ENCODE results near the gene CMAS.
"Not testable (repeated sequence)": the region's sequence is repeated elsewhere in the genome, so short reads cannot be mapped to it uniquely, and the experiment has no call there.

Gene CMAS

GRCh38 chr12:22046090-22046967 is at the start of gene CMAS:
CMAS (plus strand) TSS chr12:22046218; CDS start chr12:22046304, 86 bp downstream.
- peak; percentile 88 for DNase-seq

GRCh38 chr12:21998295-21998694 is 47.7 kb upstream of the CMAS start:
- DNase-seq: no peak

DNA sequence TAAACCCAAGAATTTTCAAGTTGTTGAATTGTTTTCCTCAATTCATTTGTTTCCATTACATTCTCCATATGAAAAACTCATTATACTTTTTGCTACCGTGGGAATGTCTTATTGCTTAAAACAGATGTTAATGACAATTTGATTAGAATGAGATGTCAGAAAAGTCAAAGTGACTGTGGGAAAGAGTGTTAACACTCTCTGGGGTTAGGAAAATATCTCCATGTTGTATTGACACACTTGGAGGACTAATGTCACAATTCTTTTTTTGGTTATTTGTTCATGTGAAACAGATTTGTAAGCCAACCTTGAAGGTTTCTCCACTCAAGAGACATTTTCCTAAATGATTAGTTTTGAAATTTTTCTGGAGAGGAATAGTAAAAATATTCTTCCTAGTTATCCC is 47.2 kb upstream of the CMAS start:
- DNase-seq: no peak

DNA sequence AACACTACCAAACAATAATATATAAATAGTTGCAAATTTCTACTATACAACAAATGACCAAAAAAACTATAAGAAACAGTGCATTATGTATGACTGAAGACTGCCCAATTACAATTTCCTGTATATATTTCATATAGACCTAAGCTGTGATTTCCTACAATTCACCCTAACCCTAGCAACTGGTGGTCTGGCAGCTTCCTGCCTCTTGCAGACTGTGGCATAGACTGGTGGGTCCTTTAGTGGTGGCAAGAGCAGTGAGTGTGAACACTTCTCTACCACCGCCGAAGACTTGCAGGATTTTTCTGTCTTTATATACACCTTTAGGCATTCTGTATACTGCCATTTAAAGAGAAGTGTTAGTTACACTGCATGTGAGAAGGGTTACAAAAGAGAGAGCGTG is 43.6 kb upstream of the CMAS start:
- DNase-seq: no peak

- not testable (repeated sequence) for DNase-seq
Observed at GRCh38 chr12:22007794-22008193, 38.2 kb upstream of the CMAS start.

- no peak for DNase-seq
Observed at GRCh38 chr12:22008196-22008595, 37.8 kb upstream of the CMAS start.

GRCh38 chr12:22014041-22014782 is 31.8 kb upstream of the CMAS start:
- no peak for DNase-seq

DNA sequence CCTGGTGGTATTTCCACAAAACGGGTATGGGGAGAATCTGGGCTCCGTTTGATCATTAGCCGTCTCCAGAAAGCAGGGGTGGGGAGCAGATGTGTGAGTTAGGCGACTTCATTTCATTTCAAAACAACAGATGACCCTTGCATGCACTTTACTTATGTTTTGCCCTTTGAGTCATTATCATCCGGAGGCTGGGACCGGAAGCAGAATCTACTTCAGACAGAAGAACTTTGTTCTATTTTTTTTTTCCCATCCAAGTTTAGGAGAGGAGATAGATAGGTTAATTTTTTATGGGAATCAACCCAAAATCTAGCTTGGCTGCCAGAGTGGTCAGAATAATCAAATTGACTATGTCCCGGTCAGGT is 31.3 kb upstream of the CMAS start:
- no peak for DNase-seq

GRCh38 chr12:22016982-22017381 is 29.0 kb upstream of the CMAS start:
- no peak for DNase-seq

GRCh38 chr12:22018860-22019259 is 27.2 kb upstream of the CMAS start:
- no peak for DNase-seq

GRCh38 chr12:22023489-22023888 is 22.5 kb upstream of the CMAS start:
- not testable (repeated sequence) for DNase-seq

- no peak for DNase-seq
Observed at GRCh38 chr12:22029491-22029890, 16.5 kb upstream of the CMAS start.

DNA sequence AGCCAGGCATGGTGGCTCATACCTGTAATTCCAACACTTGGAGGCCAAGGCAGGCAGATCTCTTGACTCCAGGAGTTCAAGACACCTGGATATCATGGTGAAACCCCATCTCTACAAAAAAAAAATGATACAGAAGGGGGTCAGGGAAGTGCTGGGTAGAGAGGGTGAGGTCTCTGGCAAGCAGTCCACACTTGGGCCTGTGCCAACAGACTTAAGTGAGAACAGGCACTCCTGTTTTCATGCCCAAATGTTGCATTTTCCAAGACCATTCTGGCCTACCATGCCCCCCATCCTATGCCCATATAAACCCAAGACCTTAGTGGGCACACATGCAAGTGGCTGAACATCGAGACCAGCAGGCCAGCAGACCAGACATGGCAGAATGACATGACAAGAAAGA is 16.0 kb upstream of the CMAS start:
- no peak for DNase-seq

DNA sequence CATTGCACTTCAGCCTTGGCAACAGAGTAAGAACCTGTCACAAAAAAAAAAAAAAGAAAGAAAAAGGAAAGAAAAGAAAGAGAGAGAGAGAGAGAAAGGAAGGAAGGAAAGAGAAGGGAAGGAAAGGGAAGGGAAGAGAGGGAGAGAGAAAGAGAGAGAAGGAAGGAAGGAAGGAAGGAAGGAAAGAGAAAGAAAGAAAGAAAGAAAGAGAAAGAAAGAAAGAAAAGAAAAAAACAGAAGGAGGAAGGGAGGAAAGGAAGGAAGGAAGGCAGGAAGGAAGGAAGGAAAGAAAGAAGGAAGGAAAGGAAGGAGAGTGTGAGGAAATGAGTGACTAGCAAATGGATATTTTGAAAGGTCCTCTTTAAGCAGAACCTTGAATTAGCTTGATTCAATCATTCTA is 13.3 kb upstream of the CMAS start:
- DNase-seq: no peak

DNA sequence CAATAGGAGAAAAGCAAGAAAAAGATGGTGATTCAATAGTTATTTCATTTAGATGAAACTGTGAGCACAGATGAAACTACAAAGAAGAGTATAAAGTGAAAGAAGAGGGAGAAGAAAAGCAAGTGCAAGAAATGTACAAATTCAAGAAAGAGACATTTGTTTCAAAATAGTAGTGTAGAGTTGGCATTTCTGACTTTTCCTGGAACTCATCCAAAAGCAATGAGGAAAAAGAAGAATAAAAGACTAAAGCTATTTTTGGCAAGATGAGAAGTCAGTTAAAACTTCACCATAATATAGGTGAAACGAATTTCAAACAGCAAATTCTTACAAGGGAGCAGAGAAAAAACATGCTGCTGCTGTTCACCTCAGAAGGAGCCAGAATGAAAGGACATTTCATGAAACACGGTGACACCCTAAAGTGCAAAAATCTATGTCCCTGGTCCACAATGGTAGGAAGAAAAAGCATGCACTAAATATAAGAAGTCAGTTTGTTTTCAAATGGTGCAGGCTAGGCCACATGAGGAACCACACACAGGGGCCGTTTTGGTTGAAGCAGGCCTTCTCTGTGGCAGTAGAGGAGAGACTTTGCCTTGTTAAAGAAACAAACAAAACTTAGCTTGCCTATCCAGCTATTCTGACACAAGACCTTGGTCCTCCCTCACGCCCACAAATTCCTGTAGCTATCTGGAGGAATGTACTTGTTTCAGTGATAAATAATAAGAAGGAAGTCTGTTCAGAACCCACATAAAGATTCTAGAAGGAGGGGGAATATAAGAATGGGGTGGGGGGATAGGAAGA is 11.1 kb upstream of the CMAS start:
- DNase-seq: no peak

GRCh38 chr12:22037947-22038346 is 8.1 kb upstream of the CMAS start:
- no peak for DNase-seq

- DNase-seq: no peak
Observed at GRCh38 chr12:22038734-22039133, 7.3 kb upstream of the CMAS start.

DNA sequence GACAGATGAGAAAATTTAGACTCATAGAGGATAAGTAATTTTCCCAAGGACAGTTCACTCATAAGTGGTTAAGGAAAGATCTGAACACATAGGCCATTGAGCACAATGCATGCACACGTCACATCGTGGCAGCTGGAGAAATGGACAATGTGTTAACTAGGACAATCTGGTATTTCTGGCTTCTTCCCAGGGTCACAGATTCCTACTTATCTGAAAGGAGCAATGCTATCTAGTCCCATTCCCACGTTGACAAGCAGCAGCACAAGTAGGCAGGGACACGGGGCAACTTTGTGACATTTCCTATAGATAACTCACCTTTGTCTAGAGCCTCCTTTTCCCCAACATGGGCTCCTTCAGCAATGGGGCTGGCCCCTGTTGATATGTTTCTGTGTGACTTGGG is 6.7 kb upstream of the CMAS start:
- no peak for DNase-seq

GRCh38 chr12:22042976-22043669 is 2.9 kb upstream of the CMAS start:
- DNase-seq: no peak

DNA sequence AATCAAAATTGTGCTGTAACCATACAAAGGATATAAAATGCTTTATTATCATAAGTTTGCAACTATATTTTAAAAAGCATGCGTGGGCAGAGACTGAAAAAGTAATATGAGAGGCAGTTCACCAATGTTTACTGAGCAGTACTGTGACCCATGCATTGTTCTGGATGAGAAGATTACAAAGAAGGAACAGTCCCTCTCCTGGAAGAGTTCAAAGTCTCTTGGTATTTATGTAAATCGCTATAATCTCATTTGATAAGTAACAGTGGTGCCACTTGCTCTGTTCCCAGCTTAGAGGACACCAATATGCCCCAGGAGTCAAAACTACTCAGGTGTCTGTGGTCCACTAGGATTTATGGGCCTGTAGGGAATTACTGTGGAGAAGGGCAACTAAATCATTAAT is 2.1 kb upstream of the CMAS start:
- no peak for DNase-seq

GRCh38 chr12:22044391-22044790 is 1.6 kb upstream of the CMAS start:
- no peak for DNase-seq

GRCh38 chr12:22046968-22047390 is 961 bp downstream of the CMAS start:
- no peak for DNase-seq

- DNase-seq: no peak
Observed at GRCh38 chr12:22047494-22047893, 1.5 kb downstream of the CMAS start.
